ENCODE measurements around the gene WWOX.

WWOX gene

GRCh38 chr16:78461496-78462287 is 362.2 kb downstream of the WWOX start:
- Histone ChIP-seq H3K36me3 (no peaks in the 10 kb centered on the region), H3K9me3 (no peaks in the 10 kb centered on the region), H3K4me1 (ENCODE audit: control insufficient read depth in 1 of 2, insufficient read depth in 1 of 2, low read depth in 1 of 2, low read length in 1 of 2) (peaks cover 16 to 19% of the 10 kb centered on the region in 2 experiments), H3K4me3 (ENCODE audit: low read depth in 1 of 2, low read length in 1 of 2) (no peak overlapping the region), H3K27ac (no peak overlapping the region), H3K27me3 (no peaks in the 10 kb centered on the region)
- no peak for TF ChIP-seq CTCF (IDR thresholded peaks at IDR 0.05)

- Histone ChIP-seq H3K9me3 (no peaks in the 10 kb centered on the region), H3K27me3 (no peaks in the 10 kb centered on the region), H3K27ac (no peak overlapping the region), H3K36me3 (no peaks in the 10 kb centered on the region), H3K4me3 (ENCODE audit: low read depth in 1 of 2, low read length in 1 of 2) (no peak overlapping the region), H3K4me1 (ENCODE audit: control insufficient read depth in 1 of 2, insufficient read depth in 1 of 2, low read depth in 1 of 2, low read length in 1 of 2) (peaks cover 16 to 19% of the 10 kb centered on the region in 2 experiments)
- no peak for TF ChIP-seq CTCF (IDR thresholded peaks at IDR 0.05)
These were observed 363.1 kb downstream of the WWOX start for GRCh38 chr16:78462288-78463208.

- H3K36me3 ChIP-seq, result no peaks in the 10 kb centered on the region
- no peak overlapping the region for H3K4me3 ChIP-seq (ENCODE audit: low read depth in 1 of 2, low read length in 1 of 2)
- no peak for TF ChIP-seq CTCF (IDR thresholded peaks at IDR 0.05)
- no peak overlapping the region for H3K27ac ChIP-seq
- peaks cover 16 to 19% of the 10 kb centered on the region in 2 experiments for H3K4me1 ChIP-seq (ENCODE audit: control insufficient read depth in 1 of 2, insufficient read depth in 1 of 2, low read depth in 1 of 2, low read length in 1 of 2)
- no peaks in the 10 kb centered on the region for H3K27me3 ChIP-seq
- H3K9me3 ChIP-seq, result no peaks in the 10 kb centered on the region
These were observed 364.1 kb downstream of the WWOX start for GRCh38 chr16:78463591-78463990.

GRCh38 chr16:78464833-78465232 is 365.4 kb downstream of the WWOX start:
- Histone ChIP-seq H3K27me3 (no peaks in the 10 kb centered on the region), H3K9me3 (no peaks in the 10 kb centered on the region), H3K4me1 (ENCODE audit: control insufficient read depth in 1 of 2, insufficient read depth in 1 of 2, low read depth in 1 of 2, low read length in 1 of 2) (peaks cover 16 to 19% of the 10 kb centered on the region in 2 experiments), H3K4me3 (ENCODE audit: low read depth in 1 of 2, low read length in 1 of 2) (no peak overlapping the region), H3K36me3 (no peaks in the 10 kb centered on the region), H3K27ac (no peak overlapping the region)
- no peak for TF ChIP-seq CTCF (IDR thresholded peaks at IDR 0.05)

- Histone ChIP-seq H3K27me3 (no peaks in the 10 kb centered on the region), H3K9me3 (no peaks in the 10 kb centered on the region), H3K27ac (no peak overlapping the region), H3K36me3 (no peaks in the 10 kb centered on the region), H3K4me1 (ENCODE audit: control insufficient read depth in 1 of 2, insufficient read depth in 1 of 2, low read depth in 1 of 2, low read length in 1 of 2) (peaks cover 15 to 17% of the 10 kb centered on the region in 2 experiments), H3K4me3 (ENCODE audit: low read depth in 1 of 2, low read length in 1 of 2) (no peak overlapping the region)
- no peak for TF ChIP-seq CTCF (IDR thresholded peaks at IDR 0.05)
These were observed 366.3 kb downstream of the WWOX start for GRCh38 chr16:78465730-78466129.
